Testis (tissue), 3 donors: Measurements from ENCODE around the gene OR1F1. TPM values are rescaled to one million over a fixed set of nuclear protein-coding genes. Genes with fewer than 3 reads are reported as not detected.

Source experiments
- DNase-seq: peaks from one replicate; pipeline ENCODE4 v3.0.0-alpha.2; 2019
- H3K27ac ChIP-seq, 2 donors: fragments of 200-600 bp; sonication (generic); one replicate each; pipeline ENCODE4 v1.5.1; 2019
- H3K27me3 ChIP-seq: fragments of 200-600 bp; sonication (generic); one replicate; pipeline ENCODE4 v1.5.1; 2019
- H3K36me3 ChIP-seq: fragments of 200-600 bp; sonication (generic); one replicate; pipeline ENCODE4 v1.5.1; 2017; ENCODE audit warnings: low read depth; ENCODE audit errors: missing control alignments
- H3K4me1 ChIP-seq: fragments of 200-600 bp; sonication (generic); one replicate; pipeline ENCODE4 v1.5.1; 2019
- H3K4me3 ChIP-seq, 2 donors: fragments of 200-600 bp; sonication (generic); one replicate each; pipeline ENCODE4 v1.5.1; 2017 to 2019
- H3K9me3 ChIP-seq: fragments of 200-600 bp; sonication (generic); one replicate; pipeline ENCODE4 v1.5.1; 2017
- CTCF ChIP-seq, 3 experiments: fragments of 450-650 bp in 2 of 3; fragments of 200-600 bp in 1 of 3; sonication (generic) in 1 of 3; IDR thresholded peaks; one replicate each; pipeline ENCODE4 v1.5.1; 2016 to 2019; ENCODE audit warnings: antibody characterized with exemption in 3 of 3, mild to moderate bottlenecking in 2 of 3, moderate library complexity in 1 of 3
- POLR2A ChIP-seq: fragments of 450-650 bp; IDR thresholded peaks from one replicate; pipeline ENCODE4 v1.6.1; 2017; ENCODE audit warnings: antibody characterized with exemption, mild to moderate bottlenecking, moderate library complexity
- WGBS, 2 donors: methylation state at CpG; one replicate each; pipeline ENCODE4 v1.1.5; 2018; 5-methylcytosine and 5-hydroxymethylcytosine counted together
- intact Hi-C: fragments of 100-400 bp; cut with DNase I; formaldehyde crosslinking; loops from one replicate; pipeline ENCODE4 v1.15.1; 2023; ENCODE audit warnings: low total_unique reads
- polyA plus RNA-seq: library from polyadenylated mRNA; stranded (reverse); fragments of 350-450 nt; fragmentation: Illumina TruSeq; extraction: RNeasy Lipid Tissue Mini Kit (QIAGEN cat#74804); gene quantifications from one replicate; pipeline ENCODE4 v1.2.3, GENCODE V29; 2014; ENCODE audit warnings: low read depth, low replicate concordance; ENCODE audit not compliant: insufficient read depth
- total RNA-seq, 2 donors: library from RNA; depleted of rRNA; stranded (reverse); fragments of >200 nt; gene quantifications; one replicate each; pipeline ENCODE4 v1.2.3, GENCODE V29; 2016

OR1F1 gene
- total and polyA plus RNA-seq, 3 donors from 2014 or later = not detected

- intact Hi-C loops = no loop called here
- Histone ChIP-seq H3K4me1 (no peaks in the 10 kb centered on the region), H3K36me3 (no peaks in the 10 kb centered on the region), H3K4me3 (no peak overlapping the region), H3K27me3 (no peaks in the 10 kb centered on the region), H3K27ac (no peak overlapping the region), H3K9me3 (no peaks in the 10 kb centered on the region)
- WGBS, 2 donors = 84 to 93% methylated on average over 19 to 21 of the region's 23 CpGs
- TF ChIP-seq POLR2A = no peak
- TF ChIP-seq CTCF (IDR thresholded peaks at IDR 0.05) = no peak
- DNase-seq = no peak
Measured at GRCh38 chr16:3141781-3142311, 46.2 kb upstream of the OR1F1 start.

- Histone ChIP-seq H3K36me3 (no peaks in the 10 kb centered on the region), H3K27me3 (no peaks in the 10 kb centered on the region), H3K4me3 (no peak overlapping the region), H3K27ac (no peak overlapping the region), H3K4me1 (no peaks in the 10 kb centered on the region), H3K9me3 (no peaks in the 10 kb centered on the region)
- intact Hi-C loops = no loop called here
- no peak for DNase-seq
- TF ChIP-seq POLR2A (no peak), CTCF (IDR thresholded peaks at IDR 0.05) (no peak)
- 95% methylated on average over 21 to 22 of the region's 22 CpGs for WGBS, 2 donors
Measured at GRCh38 chr16:3142327-3142726, 45.7 kb upstream of the OR1F1 start.

GRCh38 chr16:3142770-3143169, 45.2 kb upstream of the OR1F1 start:
- WGBS, 2 donors = 93 to 96% methylated on average over 11 to 13 of the region's 13 CpGs
- Histone ChIP-seq H3K36me3 (no peaks in the 10 kb centered on the region), H3K27me3 (no peaks in the 10 kb centered on the region), H3K4me3 (no peak overlapping the region), H3K4me1 (no peaks in the 10 kb centered on the region), H3K27ac (no peak overlapping the region), H3K9me3 (no peaks in the 10 kb centered on the region)
- DNase-seq = no peak
- TF ChIP-seq POLR2A (no peak), CTCF (IDR thresholded peaks at IDR 0.05) (no peak)
- intact Hi-C loops = no loop called here

GRCh38 chr16:3143189-3143588, 44.8 kb upstream of the OR1F1 start:
- intact Hi-C loops = no loop called here
- WGBS, 2 donors = 94% methylated on average over 7 to 11 of the region's 11 CpGs
- H3K4me3 ChIP-seq = no peak overlapping the region
- H3K4me1 ChIP-seq = no peaks in the 10 kb centered on the region
- H3K27ac ChIP-seq = no peak overlapping the region
- no peaks in the 10 kb centered on the region for H3K27me3 ChIP-seq
- TF ChIP-seq POLR2A (no peak), CTCF (IDR thresholded peaks at IDR 0.05) (no peak)
- DNase-seq = no peak
- no peaks in the 10 kb centered on the region for H3K36me3 ChIP-seq
- H3K9me3 ChIP-seq = no peaks in the 10 kb centered on the region

- no peak overlapping the region for H3K27ac ChIP-seq
- DNase-seq = no peak
- TF ChIP-seq CTCF (IDR thresholded peaks at IDR 0.05) (no peak), POLR2A (no peak)
- H3K4me3 ChIP-seq = no peak overlapping the region
- intact Hi-C loops = no loop called here
- H3K27me3 ChIP-seq = no peaks in the 10 kb centered on the region
- no peaks in the 10 kb centered on the region for H3K9me3 ChIP-seq
- WGBS, 2 donors = 85 to 88% methylated on average over 19 to 23 of the region's 23 CpGs
- no peaks in the 10 kb centered on the region for H3K4me1 ChIP-seq
- no peaks in the 10 kb centered on the region for H3K36me3 ChIP-seq
Measured at GRCh38 chr16:3143598-3144320, 44.2 kb upstream of the OR1F1 start.
